HG02943 (cell line): Measurements from ENCODE around the gene WDR88.

Experiments used
- ATAC-seq: cut with Tn5 transposase; IDR thresholded peaks from one replicate; pipeline ENCODE4 v1.9.1; 2021; ENCODE audit warnings: mild to moderate bottlenecking, low read depth, moderate library complexity; ENCODE audit not compliant: unreplicated experiment

Gene WDR88

DNA sequence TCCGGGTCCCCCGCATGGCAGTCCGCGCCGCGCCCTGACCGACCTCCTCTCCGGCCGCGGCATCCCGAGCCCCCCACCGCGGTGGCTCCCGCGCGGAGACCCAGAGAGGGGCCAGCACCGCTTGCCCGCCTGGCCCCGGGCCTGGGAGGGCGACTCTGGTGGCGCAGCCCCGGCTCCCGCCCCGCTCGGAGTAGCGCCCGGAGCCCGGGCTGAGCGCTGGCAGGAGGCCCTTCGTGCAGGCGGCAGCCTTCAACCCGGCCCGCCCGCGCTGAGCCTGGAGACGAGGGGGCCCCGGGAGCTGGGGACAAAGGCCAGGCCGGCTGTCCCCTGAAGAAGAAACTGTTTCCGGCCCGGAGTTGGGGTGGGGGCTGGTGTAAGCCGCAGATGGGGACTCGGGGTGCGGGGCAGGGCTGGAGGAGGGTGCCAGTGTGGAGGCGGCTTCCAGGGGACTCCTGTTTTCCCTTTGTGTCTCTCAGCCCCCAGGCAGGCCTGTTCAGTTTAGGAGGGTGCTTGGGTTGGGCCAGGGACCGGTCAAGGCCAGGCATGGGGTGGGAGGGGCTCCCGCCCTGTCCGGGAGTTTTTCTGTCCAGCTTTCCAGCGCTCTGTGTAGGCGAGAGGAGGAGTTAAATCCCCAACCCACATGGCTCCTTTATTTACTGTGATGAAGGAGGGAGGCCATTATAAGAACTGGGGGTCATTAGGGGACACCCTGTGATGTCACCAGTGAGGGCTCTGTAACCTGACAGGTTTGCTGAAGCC is 63.2 kb downstream of the WDR88 start:
- ATAC-seq = no peak

DNA sequence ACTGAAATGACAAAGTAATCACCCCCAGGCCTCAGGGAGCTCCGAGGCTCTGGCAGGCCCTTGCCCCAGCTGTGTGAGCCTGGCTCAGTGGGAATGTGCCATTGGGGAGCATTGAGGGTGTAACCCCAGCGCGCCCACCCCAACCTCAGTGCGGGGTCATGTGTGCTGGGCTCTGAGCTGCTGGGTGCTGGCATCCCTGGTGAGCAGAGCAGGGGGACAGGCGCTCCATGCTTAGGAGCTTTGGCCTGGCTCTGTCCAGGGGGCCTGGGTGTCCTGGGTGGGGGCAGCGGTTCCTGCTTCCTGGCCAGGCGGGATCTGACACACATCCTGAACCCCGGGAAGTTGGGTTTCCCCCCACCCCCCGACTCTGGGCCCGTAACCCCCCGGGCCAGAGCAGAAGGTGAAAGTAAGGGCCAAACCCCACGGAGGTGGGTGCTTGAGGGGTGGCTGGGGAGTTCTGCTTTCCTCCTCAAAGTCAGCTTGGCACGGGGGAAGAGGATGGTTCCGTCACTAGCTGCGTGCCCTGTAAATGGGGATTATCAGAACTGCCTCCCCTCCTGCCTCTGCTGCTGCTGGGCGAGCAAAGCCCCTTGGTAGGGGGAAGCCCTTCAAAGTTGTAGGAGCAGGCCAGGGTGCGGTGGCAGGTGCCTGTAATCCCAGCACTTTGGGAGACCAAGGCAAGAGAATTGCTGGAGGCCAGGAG is 63.9 kb downstream of the WDR88 start:
- no peak for ATAC-seq

DNA sequence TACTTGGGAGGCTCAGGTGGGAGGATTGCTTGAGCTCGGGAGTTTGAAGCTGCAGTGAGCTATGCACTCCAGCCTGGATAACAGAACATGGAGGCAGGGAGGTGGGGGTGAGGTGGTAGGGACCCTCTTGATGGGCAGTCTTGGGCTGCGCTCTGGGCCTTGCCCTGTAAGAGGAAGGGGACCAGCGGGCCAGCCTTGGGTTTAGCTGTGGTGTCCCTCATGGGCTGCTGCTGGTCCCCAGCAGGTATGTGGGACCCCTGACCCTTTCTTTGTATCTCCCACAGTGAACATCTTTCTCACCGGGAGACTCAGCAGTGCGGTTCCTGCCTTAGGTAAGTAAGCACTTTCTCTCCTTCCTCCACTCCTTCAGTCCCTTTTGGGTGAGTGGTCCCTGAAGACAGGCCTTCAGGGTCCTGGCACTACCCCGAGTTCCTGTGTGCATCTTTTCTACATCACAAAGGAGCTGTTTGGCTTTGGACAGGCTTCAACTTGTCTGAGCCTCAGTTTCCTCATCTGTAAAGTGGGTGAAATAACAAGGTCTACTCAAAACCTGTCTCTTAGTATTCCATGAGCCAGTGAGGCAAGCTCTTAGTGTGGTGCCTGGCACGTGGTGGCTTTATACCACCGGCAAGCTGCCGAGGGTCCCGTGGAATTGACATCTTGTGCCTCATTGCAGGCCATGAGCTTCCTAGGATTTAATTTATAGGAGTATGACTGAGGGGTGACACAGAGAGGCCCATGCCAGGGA is 64.7 kb downstream of the WDR88 start:
- no peak for ATAC-seq

DNA sequence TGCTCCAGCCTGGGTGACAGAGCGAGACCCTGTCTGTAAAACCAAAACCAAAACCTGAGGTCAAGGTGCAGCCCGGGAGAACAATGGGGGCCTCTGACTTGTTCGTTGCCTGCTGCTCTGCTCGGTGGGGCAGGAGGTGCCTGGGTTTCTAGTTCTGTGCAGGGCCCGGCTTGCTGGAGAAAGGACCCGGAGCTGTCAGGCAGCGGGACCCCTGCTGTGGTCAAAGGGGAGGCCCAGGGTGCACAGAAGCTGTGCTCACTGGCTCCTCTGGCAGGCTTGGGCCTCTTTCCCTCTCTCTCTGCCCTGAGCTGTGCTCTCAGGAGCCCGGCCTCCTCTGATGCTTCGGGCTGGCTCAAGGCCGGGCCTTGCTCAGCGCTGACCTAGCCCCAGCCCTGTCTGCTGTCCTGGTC is 65.7 kb downstream of the WDR88 start:
- no peak for ATAC-seq

DNA sequence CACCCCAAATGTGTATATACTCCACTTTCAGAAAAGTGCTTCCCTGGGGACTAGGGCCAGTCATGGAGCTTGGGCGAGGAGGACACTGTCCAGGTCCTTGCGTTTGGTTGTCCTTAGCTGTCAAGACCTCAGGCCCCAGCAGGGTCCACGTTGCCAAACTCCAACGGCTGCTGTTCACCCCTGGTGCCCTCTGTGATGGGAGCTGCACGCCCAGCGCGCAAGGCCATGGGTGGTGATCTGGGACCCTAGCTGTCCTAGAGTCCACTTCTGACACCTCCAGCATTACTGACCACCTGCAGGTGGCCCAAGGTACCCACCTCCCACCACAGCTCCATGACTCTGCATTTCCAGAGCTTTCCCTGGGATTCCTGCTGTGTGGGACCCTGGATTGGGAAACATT is 66.3 kb downstream of the WDR88 start:
- no peak for ATAC-seq

DNA sequence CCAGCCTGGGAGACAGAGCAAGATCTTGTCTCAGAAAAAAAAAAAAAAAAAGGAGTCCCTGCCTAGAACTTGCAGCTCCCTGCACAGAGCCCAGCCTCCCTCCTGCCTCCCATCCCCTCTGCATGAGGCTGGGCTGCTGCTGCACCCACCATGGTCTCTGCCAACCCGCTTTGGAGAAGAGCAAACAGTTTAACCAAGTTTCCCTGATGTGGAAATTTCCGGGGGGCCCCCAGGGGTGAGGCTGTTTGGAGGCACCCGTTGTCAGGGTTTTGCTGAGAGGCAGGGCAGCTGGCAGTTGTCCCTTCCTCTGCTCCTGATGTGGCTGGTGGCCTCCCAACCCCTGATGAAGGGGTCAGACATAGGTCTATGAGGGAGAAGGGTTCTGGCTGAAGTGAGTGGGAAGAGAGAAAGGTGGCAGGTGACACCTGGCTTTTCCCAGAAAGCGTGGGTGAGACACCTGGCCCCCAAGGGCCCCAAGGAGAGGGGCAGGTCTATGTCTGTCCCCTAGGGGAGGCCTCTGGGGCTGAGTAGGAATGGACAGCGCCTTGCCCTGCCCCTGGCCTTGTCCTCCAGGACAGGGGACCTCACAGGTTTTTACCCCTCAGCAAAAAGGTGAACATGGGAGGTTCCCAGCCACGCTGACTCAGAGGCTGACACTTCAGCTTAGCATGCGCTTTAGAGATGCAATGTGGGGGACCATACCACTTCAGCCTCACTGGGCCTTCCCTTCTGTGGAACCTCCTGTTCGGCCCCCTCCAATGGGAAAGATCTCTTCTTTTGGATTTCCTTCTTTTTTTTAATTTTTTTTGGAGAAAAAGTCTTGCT is 67.7 kb downstream of the WDR88 start:
- no peak for ATAC-seq

DNA sequence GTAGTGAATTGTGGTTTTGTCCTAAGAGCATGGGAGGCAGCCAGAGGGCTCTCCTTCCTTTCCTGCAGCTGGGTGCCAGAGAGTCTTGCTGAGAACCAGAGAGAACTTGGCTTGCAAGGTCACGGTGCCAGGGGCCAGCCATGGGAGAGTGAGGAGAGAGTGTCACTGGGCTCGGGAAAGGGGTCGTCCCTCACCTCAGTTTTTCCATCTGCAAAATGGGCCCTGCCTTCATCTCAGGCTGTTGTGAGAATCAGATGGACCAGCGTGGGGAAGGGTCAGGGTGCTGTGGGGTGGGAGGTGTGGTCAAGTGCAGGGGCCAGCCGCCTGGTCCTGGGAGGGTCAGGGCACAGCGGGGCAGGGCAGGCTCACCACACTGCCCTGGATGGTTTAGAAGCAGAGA is 69.6 kb downstream of the WDR88 start:
- no peak for ATAC-seq

DNA sequence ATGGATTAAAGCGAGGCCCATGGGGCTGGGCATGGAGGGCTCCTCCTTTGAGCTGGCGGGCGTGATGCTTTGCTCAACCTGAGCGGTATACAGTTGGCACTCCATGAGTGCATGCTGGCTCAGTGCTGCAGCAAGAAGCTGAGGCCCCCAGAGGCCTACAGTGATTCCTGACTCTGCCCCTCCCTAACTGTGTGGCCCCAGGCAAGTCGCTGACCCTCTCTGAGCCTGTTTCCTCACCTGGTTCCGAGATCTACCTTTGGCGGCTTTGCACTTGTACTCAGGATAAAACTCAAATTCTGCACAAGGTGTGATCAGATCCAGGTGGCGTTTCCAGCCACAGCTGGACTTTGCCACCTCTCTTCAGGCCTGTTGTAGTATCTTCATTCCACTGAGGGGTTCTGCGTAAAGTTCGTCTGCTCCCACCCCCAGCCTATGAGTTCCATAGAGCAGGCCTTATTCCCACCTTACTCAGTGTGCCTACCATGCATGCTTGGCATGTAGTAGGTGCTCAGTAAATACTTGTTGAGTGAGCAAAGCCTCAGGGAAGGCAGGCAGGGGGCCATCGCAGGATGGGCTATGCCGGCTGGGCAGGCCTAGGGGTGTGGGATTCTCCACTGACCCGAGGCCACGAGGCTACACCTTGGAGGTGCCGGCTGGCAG is 70.1 kb downstream of the WDR88 start:
- no peak for ATAC-seq

DNA sequence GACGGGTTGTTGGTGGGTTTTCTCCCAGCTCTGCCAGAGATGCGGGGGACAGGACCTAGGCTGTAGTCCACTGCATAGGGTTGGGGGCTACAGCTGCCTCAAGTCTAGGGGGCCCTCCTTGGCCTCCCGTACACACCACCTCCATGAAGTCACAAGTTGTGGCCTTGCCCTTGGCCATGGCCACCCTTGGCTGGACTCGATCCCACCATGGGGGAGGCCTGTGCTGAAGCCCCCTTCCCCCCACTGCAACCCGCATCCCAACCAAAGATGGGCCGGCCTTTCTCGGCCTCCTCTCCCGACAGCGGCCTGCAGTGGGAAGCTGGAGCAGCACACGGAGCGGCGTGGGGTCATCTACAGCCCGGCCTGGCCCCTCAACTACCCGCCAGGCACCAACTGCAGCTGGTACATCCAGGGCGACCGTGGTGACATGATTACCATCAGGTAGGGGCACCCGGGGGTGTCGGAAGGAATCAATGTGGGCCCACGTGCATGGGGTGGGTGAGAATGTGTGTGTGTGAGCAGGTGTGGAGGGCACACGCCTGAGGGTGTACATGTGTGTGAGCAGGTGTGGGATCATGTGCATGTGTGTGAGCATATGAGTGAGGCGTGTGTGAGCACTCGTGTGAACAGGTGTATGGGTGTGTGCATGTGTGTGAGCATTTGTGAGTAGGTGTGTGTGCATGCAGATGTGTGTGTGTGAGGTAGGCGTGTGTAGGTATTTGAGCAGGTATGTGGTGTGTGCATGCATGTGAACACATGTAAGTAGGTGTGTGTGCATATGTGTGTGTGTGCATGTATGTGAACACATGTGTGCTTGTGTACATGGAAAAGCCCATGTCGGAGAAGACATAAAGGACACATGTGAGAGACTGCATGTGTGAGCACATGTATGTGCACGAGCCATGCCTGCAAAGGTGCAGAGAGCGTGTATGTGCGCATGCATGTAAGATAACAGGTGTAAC is 70.9 kb downstream of the WDR88 start:
- no peak for ATAC-seq

DNA sequence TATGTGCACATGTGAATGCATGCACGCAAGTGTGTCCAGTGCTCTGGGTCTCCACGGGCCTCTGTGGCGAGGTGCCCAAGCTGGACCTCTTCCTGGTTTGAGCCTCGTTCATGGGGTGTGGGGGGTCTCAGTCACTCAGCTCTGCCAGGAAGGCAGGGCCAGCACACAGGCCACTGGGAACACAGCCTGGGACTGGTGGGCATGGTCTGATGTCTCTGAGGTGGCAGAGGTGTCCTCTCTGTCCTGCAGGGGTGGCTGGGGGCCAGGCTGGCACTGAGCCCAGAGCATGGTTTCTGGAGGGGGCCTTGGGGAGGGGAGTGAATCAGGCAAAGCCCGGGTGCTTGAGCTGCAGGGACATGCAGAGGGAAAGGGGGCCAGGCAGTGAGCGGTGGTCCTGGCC is 71.6 kb downstream of the WDR88 start:
- no peak for ATAC-seq

DNA sequence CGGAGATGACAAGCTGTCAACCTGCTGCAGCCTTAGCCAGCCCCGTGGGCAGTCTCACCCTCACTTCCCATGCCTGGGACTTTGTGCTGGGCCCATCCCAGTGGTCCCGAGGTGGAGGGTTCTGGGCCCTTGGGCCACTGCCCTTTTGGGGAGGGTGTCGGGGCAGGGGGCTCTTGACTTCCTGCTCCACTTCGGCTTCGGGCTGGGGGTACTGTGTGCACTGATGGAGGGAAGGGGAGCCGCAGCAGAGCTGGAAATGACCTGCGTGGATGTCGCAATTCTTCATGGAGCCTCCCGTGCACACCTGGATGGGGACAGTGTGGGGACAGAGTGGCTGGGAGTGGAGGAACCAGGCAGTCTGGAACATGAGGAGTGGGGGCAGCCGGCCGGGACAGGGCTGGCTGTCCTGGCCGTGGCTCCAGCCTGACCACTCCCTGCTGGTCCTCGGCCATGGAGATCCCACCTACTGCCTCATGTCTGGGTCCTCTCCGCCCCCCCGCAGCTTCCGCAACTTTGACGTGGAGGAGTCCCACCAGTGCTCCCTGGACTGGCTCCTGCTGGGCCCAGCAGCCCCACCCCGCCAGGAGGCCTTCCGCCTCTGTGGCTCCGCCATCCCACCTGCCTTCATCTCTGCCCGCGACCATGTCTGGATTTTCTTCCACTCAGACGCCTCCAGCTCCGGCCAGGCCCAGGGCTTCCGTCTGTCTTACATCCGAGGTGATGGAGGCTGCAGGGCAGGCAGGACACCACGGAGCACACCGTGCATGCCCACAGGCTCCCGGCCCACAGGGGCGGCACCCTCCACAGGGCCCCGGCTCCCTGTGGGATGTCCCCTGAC is 72.4 kb downstream of the WDR88 start:
- no peak for ATAC-seq

DNA sequence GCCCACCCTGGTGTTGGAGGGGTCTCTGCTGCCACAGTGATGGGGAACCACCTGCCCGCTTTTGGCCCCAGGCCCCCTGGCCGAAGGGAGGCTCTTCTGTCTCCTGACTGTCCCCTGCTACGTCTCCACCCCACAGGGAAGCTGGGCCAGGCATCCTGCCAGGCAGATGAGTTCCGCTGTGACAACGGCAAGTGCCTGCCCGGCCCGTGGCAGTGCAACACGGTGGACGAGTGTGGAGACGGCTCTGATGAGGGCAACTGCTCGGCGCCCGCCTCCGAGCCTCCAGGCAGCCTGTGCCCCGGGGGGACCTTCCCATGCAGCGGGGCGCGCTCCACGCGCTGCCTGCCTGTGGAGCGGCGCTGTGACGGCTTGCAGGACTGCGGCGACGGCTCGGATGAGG is 73.2 kb downstream of the WDR88 start:
- ATAC-seq = no peak

DNA sequence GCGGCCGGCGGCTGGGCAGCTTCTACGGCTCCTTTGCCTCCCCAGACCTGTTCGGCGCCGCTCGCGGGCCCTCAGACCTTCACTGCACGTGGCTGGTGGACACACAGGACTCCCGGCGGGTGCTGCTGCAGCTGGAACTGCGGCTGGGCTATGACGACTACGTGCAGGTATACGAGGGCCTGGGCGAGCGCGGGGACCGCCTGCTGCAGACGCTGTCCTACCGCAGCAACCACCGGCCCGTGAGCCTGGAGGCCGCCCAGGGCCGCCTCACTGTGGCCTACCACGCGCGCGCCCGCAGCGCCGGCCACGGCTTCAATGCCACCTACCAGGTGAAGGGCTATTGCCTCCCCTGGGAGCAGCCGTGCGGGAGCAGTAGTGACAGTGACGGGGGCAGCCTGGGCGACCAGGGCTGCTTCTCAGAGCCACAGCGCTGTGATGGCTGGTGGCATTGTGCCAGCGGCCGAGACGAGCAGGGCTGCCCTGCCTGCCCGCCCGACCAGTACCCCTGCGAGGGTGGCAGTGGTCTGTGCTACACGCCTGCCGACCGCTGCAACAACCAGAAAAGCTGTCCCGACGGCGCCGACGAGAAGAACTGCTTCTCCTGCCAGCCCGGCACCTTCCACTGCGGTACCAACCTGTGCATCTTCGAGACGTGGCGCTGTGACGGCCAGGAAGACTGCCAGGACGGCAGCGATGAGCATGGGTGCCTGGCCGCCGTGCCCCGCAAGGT is 73.8 kb downstream of the WDR88 start:
- no peak for ATAC-seq

DNA sequence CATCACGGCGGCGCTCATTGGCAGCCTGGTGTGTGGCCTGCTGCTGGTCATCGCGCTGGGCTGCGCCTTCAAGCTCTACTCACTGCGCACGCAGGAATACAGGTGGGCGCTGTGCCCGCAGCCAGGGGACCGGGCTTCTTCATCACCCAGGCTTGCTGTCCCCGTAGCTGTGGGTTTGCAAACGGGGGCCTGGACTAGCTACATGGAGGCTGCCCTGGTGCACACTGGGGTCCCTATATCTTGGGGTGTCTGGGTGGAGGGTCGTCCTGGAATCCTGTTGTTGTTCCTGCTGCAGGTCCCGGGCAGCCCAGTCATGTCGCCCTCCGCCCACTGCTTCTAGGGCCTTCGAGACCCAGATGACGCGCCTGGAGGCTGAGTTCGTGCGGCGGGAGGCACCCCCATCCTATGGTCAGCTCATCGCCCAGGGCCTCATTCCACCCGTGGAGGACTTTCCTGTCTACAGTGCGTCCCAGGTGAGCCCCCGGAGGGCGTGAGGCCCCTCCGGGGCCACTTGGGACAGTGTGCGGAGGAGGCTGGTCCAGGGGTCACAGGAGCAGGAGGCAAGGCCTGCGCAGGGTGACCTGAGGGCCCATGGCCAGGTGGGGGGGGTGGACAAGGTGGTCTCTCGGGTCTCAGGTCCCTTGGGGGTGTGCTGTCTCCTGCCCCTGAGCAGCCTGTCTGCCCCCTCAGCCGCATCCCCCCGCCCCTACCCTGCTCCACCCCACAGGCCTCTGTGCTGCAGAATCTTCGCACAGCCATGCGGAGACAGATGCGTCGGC is 74.5 kb downstream of the WDR88 start:
- no peak for ATAC-seq

DNA sequence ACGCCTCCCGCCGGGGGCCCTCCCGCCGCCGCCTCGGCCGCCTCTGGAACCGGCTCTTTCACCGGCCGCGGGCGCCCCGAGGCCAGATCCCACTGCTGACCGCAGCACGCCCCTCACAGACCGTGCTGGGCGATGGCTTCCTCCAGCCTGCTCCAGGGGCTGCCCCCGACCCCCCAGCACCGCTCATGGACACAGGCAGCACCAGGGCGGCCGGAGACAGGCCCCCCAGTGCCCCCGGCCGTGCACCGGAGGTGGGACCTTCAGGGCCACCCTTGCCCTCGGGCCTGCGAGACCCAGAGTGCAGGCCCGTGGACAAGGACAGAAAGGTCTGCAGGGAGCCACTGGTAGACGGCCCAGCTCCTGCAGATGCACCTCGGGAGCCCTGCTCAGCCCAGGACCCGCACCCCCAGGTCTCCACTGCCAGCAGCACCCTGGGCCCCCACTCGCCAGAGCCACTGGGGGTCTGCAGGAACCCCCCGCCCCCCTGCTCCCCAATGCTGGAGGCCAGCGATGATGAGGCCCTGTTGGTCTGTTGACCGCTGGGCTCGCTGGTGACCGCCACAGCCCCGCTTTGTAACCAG is 75.2 kb downstream of the WDR88 start:
- no peak for ATAC-seq

DNA sequence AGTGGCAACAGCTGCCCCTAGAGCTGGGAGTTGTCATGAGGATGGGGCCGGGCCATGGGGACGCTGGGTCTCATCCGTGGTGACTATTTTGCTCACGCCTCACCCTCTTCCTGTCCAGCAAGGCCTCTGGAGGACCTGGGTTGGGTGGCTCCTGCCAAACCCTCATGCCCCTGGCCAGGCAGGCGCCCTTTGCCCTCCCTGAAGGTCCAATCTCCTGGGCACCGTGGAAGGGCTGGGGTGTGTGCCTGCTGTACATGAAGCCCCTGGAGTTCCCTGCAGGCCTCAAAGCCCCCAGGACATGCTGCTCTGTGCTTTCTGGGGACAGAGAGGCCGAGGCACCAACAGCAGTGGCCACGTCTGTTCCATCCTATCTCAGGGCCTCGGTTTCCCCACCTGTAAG is 76.0 kb downstream of the WDR88 start:
- no peak for ATAC-seq
